HG02938 (cell line): Measurements from ENCODE around the gene CD33.
"Not testable (repeated sequence)": the region's sequence is repeated elsewhere in the genome, so short reads cannot be mapped to it uniquely, and the experiment has no call there.

Source experiments
- ATAC-seq: cut with Tn5 transposase; IDR thresholded peaks from one replicate; pipeline ENCODE4 v1.9.1; 2021; ENCODE audit warnings: mild to moderate bottlenecking, moderate library complexity; ENCODE audit not compliant: unreplicated experiment

CD33 gene

DNA sequence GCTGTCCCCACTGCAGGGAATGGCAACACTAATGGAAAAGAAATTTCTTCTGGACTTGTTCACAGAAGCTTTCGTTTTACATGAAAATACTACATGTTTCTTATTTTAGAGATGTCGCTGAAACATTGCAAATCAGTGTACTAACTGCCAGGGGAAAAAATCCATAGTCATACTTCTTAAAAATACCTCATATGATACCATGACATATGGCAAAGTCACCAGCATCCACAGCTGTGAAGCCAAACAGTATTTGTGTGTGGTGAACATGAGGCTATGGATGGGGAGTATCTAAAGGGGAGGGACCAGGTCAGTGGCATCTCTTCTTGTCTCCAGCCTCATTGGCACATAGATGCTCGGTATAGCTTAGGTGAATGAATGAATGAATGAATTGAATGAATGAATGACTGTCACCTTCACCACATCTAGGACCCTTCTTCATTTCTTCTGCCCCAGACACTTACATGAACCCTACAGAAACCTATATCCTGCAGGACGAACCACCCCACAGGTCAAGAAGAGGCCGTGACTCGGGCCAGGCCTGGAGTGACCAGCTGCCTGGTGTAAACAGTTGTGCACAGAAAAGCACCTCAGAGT, 14.6 kb upstream of the CD33 start:
- no peak for ATAC-seq

DNA sequence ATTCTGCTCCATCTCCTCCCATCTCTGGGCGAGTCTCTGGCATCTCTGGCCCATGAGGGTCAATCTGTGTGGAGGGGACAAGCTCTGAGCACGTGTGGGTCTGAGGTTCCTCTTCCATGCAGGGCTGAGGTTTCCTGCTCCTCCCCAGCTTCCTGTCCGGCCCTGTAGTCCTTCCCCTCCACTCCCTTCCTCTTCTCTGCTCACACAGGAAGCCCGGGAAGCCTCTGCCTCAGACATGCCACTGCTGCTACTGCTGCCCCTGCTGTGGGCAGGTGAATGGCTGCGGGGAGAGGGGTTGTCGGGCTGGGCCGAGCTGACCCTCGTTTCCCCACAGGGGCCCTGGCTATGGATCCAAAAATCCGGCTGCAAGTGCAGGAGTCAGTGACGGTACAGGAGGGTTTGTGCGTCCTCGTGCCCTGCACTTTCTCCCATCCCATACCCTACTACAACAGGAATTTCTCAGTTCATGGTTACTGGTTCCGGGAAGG, 14.0 kb upstream of the CD33 start:
- not testable (repeated sequence) for ATAC-seq

DNA sequence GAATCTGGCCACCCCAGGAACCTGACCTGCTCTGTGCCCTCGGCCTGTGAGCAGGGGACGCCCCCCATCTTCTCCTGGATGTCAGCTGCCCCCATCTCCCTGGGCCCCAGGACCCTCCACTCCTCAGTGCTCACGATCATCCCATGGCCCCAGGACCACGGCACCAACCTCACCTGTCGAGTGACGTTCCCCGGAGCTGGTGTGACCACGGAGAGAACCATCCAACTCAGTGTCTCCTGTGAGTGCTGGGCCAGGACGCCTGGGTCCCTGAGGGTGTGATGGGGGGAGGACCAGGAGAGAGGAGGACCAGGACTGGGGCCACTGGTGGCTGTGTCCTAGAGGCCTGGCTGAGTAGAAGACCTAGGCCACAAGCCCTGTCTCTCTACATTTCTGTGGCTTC, 13.0 kb upstream of the CD33 start:
- no peak for ATAC-seq

- ATAC-seq: no peak
These were observed 5.6 kb upstream of the CD33 start for GRCh38 chr19:51219307-51219706.

- ATAC-seq: no peak
These were observed 4.9 kb upstream of the CD33 start for GRCh38 chr19:51219971-51220370.

- no peak for ATAC-seq
These were observed 3.9 kb upstream of the CD33 start for GRCh38 chr19:51220996-51221395.

GRCh38 chr19:51224163-51224641, 678 bp upstream of the CD33 start:
- no peak for ATAC-seq

DNA sequence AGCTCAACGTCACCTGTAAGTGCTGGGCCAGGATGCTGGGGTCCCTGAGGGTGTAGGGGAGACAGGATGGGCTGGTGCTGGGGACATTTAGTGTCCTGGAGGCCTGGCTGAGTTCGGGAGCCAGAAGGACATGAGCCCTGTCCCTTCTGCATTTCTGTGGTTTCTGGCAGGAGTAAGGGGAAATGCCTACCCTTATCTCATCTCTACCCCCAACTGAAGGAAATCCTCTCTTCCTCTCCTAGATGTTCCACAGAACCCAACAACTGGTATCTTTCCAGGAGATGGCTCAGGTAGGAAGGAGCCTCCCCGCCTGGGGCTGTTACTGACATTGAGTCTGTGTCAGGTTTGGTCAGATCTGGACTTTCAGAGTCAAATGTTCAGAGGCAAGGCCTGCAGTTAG, 1.2 kb downstream of the CD33 start:
- no peak for ATAC-seq

DNA sequence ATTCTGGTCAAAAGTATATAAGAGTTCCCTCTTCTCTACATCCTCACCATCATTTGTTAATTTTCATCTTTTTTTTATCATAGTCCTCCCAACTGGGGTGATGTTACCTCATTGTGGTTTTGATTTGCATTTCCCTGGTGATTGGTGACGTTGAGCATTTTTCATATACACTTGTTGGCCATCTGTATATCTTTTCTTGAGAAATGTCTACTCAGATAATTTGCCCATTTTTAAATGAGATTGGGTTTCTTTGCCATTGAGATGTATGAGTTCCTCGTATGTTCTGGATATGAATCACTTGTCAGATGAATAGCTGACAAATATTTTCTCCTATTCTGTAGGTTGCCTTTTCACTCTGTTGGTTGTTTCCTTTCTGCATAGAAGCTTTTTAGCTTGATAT, 2.4 kb downstream of the CD33 start:
- ATAC-seq: no peak

DNA sequence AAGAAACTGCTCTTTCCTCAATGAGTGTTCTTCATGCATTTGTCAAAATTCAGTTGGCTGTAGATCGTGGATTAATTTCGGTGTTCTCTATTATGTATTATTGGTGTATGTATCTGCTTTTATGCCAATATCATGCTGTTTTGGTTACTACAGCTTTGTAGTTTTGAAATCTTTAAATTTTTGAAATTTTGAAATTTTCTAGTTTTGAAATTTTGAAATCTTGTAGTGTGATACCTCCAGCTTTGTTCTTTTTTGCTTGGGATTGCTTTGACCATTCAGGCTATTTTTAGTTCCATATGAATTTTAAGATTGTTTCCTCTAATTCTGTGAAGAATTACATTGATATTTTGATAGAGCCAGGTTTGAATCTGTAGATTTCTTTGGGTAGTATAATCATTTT, 3.1 kb downstream of the CD33 start:
- ATAC-seq: no peak

- ATAC-seq: no peak
These were observed 16.0 kb downstream of the CD33 start for GRCh38 chr19:51240866-51241265.

GRCh38 chr19:51242881-51243630, 18.2 kb downstream of the CD33 start:
- ATAC-seq: no peak

DNA sequence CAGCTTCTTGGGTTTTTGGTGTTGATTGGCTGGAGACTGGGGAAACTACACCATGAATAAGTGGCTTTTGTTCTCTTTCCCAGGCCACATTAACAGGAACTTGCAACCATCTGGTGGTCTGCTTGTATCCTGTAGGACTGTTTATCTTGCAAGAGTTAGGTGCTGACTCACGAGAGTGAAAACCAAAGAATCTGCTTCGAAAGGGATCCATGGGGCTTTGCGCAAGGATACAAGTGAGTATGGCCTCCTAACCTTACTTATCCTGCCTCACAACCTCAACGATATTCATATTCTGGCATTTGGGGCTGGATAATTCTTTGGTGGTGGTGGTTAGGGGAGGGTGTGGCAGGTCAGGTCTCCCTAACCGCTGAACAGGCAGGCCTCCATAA, 21.3 kb downstream of the CD33 start:
- ATAC-seq: no peak

DNA sequence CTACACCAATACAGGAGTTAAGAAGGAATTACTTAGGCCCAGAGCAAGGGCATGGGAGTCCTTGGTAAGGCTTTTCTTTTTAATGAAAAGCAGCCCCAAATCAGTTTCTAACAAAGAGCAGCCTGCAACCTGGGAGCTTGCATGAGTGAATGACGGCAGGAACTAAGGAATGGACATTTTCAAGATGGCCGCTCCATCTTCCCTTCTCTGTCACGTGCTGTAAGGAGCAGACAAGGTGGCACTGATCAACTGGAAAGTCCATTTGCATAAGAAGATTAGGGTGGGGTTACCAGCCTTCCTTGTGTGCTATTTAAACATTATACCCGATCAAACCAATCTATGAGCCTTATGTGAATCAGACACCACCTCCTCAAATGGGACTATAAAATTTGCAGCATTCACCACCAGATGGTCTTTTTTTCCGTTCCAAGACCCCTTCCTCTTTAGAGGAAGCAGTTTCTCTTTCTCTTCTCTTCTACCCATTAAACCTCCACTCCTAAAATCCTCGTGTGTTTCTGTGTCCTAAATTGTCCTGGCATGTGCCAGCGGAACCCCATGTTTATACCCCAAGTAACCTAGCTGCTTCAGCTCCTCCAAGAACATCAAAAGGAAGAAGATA, 23.2 kb downstream of the CD33 start:
- ATAC-seq: no peak

GRCh38 chr19:51250786-51251467, 26.0 kb downstream of the CD33 start, which contains the start of gene SIGLECL1:
SIGLECL1 (plus strand) TSS chr19:51251080; CDS start chr19:51264073, 12,993 bp downstream.
- ATAC-seq: no peak

DNA sequence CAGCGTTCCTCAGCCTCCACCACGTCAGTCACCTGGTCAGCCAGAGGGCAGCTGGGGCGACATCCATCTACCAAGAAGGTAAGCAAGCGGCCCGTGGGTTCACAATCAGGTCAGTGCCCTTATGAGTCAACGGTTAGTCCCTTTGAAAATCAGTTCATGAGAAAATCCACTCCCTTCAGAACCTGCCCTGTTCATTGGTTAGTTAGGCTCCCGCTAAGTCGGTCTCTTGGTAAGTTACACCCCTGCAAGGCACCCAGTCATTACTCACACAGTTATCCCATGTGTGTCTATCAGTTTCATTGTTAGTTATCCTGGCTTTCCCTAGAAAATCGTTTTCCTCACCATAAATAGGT, 26.6 kb downstream of the CD33 start:
- ATAC-seq: no peak

DNA sequence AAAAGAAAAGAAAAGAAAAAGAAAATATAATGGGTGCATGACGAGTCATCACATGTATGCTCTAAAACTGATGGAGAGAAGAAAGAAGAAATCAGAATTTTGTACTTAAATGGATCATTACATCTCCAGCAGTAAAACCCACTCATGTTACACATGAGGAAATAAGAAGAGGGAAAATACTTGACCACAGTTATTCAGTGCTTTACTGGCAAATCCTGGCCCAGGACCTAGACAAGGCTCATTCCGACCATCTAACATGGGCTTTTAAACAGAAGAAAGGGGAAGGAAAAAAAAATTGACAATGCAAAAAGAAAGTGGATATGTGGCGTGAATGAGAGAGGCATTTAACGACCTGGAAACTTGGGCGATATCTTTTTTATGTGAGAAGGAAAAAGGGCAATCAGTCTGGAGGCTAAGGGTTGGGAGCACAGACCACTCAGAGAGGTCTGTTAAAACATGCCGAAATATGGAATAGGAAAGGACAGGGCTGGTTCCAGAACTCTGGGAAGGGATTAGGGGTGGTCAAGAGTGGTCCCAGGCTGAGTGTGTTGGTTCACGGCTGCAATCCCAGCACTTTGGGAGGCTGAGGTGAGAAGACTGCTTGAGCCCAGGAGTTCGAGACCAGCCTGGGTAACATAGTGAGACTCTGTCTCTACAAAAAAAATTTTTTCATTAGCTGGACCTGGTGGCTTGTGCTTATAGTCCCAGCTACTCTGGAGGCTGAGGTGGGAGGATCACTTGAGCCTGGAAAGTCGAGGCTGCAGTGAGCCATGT, 27.6 kb downstream of the CD33 start:
- ATAC-seq: no peak

DNA sequence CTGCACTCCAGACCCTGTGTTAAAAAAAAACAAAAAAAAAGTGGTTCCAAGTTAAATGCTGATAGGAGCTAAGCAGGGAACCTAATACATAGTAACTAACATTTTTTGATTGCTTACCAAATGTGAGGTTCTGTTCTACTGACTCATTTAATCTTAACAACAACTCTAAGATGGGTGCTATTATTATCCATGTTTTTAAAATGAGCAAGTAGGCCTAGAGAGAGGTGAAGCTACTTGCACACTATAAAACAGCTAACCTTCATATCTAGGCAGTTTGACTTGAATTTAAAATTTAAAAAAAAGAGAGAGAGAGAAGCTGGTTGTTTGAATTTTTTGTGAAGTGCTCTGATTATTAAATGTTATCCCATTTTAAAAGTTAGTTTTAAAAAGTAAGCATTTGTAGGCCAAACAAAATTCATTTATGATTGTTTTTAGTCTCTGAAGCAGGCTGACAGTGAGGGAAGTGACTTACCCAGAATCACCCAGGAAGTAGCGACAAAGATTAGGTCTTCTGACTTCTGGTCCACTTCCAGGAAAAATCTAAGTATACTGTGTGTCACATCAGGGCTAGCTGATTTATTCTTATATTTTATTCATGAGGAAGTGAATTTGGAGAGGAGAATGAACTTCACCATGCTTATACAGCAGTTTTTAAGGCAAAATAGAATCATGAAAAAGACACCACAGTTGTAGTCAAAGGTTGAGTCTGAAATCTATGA, 28.4 kb downstream of the CD33 start:
- ATAC-seq: no peak

DNA sequence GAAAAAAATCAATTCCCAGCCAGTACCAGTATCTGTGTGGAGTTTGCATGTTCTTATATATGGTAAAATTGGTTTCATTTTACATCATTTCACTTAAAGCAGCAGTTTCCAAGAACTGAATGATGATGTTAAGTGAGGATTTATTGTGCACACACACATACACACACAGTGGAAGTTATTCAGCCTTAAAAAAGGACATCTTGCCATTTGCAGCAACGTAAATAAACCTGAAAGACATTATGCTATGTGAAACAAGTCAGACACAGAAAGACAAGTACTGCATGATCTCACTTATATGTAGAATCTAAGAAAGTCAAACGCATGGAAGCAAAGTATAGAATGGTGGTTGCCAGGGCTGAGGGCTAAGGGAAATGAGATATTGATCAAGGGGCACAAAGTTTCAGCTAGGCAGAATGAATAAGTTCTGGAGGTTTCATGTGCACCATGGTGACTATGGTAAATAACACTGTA, 31.3 kb downstream of the CD33 start:
- ATAC-seq: no peak

DNA sequence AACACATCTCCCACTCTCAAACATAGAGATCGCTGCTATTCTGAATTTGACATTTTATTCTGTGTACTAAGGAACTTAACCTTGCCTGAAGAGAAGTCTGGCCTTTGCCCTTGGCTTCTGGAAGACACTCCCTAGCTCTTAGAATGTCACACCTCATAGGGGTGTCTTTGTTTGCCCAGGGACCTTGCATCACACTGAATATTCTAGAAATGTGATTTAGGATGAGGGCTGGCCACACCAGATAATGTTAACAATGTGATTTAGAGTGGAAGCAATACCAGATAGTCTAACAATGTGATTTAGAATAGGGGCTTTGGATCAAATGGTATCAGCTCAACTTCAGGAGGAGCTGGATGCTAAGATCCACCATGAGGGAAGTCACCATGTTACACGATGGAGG, 32.6 kb downstream of the CD33 start:
- no peak for ATAC-seq
